Activated naive CD4-positive, alpha-beta T cell treated with Interleukin-2 at 50 U/mL for 16 hours (primary cell): ENCODE data around the gene FDPS.
A peak's percentile ranks its signal among the peaks of the same experiment; 100 is the strongest.
"Not testable (repeated sequence)": the region's sequence is repeated elsewhere in the genome, so short reads cannot be mapped to it uniquely, and the experiment has no call there.

Experiments used
- DNase-seq: peaks from one replicate; pipeline ENCODE4 v3.0.0-alpha.2; 2020

Gene FDPS

GRCh38 chr1:155320661-155321617 is 12.3 kb downstream of the FDPS start, which contains the start of gene RUSC1:
Gene RUSC1, plus strand, starts transcription at chr1:155320894. Its CDS starts 880 bp downstream, at chr1:155321774.
- peak; percentile 75 for DNase-seq

- no peak for DNase-seq
Measured at GRCh38 chr1:155321639-155322503, 13.2 kb downstream of the FDPS start.

- DNase-seq: no peak
Measured at GRCh38 chr1:155322571-155322952, 13.9 kb downstream of the FDPS start.

GRCh38 chr1:155322953-155323728 is 14.5 kb downstream of the FDPS start:
- peak; percentile 88 for DNase-seq

GRCh38 chr1:155323729-155324036 is 15.0 kb downstream of the FDPS start:
- DNase-seq: peak; percentile 82

GRCh38 chr1:155324037-155324716 is 15.5 kb downstream of the FDPS start:
- DNase-seq: peak; percentile 91

- no peak for DNase-seq
Measured at GRCh38 chr1:155324717-155325602, 16.3 kb downstream of the FDPS start.

GRCh38 chr1:155325603-155325893 is 16.9 kb downstream of the FDPS start:
- no peak for DNase-seq

- DNase-seq: peak; percentile 7
Measured at GRCh38 chr1:155326020-155326526, 17.4 kb downstream of the FDPS start.

- no peak for DNase-seq
Measured at GRCh38 chr1:155326631-155327037, 18.0 kb downstream of the FDPS start.

GRCh38 chr1:155327981-155328380 is 19.3 kb downstream of the FDPS start:
- no peak for DNase-seq

- DNase-seq: not testable (repeated sequence)
Measured at GRCh38 chr1:155328856-155329255, 20.2 kb downstream of the FDPS start.

- no peak for DNase-seq
Measured at GRCh38 chr1:155329980-155330598, 21.4 kb downstream of the FDPS start.

- no peak for DNase-seq
Measured at GRCh38 chr1:155334962-155335361, 26.3 kb downstream of the FDPS start.

GRCh38 chr1:155339515-155340097 is 30.9 kb downstream of the FDPS start:
- DNase-seq: no peak

- no peak for DNase-seq
Measured at GRCh38 chr1:155342842-155343241, 34.2 kb downstream of the FDPS start.

GRCh38 chr1:155352631-155353030 is 44.0 kb downstream of the FDPS start:
- no peak for DNase-seq

GRCh38 chr1:155360051-155360450 is 51.4 kb downstream of the FDPS start:
- DNase-seq: no peak
